Fibroblast of lung (primary cell): ENCODE measurements around the gene ISL1. TPM values are rescaled to one million over a fixed set of nuclear protein-coding genes. Genes with fewer than 3 reads are reported as not detected.

Experiments used
- DNase-seq, 2 donors: peaks; one replicate each; pipeline versions ENCODE4 v3.0.0 to v3.0.0-alpha.2; 2010; ENCODE audit warnings: low read depth in 2 of 2
- H2AFZ ChIP-seq: 2 replicates; pipeline ENCODE4 v1.5.1; 2012; ENCODE audit warnings: low read length, control low read depth, inconsistent platforms
- H3K27ac ChIP-seq: 2 replicates; pipeline ENCODE4 v1.5.1; 2011; ENCODE audit warnings: low read length, control low read depth; ENCODE audit not compliant: insufficient read depth
- H3K27me3 ChIP-seq: 2 replicates; pipeline ENCODE4 v1.5.1; 2011; ENCODE audit warnings: mild to moderate bottlenecking, low read length; ENCODE audit not compliant: control insufficient read depth, insufficient read depth
- H3K36me3 ChIP-seq: 2 replicates; pipeline ENCODE4 v1.5.1; 2011; ENCODE audit warnings: low read length; ENCODE audit not compliant: control insufficient read depth, insufficient read depth
- H3K4me1 ChIP-seq: 2 replicates; pipeline ENCODE4 v1.5.1; 2011; ENCODE audit warnings: low read length; ENCODE audit not compliant: control insufficient read depth, insufficient read depth; ENCODE audit errors: extremely low read depth
- H3K4me2 ChIP-seq: 2 replicates; pipeline ENCODE4 v1.5.1; 2011; ENCODE audit warnings: low read length, control low read depth; ENCODE audit not compliant: insufficient read depth; ENCODE audit errors: extremely low read depth
- H3K4me3 ChIP-seq, 4 experiments: fragments of 200-600 bp in 1 of 4; sonication (generic) in 1 of 4; replicated peaks in 1 of 4; 2 replicates each; pipeline ENCODE4 v1.5.1; 2011 to 2016; ENCODE audit warnings: low read length in 4 of 4, low read depth in 3 of 4, mild to moderate bottlenecking in 3 of 4, control low read depth in 2 of 4, inconsistent platforms in 1 of 4, mixed read lengths in 1 of 4; ENCODE audit not compliant: insufficient read depth in 1 of 4; ENCODE audit errors: control extremely low read depth in 1 of 4
- H3K79me2 ChIP-seq: 2 replicates; pipeline ENCODE4 v1.5.1; 2012; ENCODE audit warnings: mild to moderate bottlenecking, low read length, inconsistent platforms; ENCODE audit not compliant: control insufficient read depth, insufficient read depth
- H3K9ac ChIP-seq: 2 replicates; pipeline ENCODE4 v1.5.1; 2011; ENCODE audit warnings: mild to moderate bottlenecking, low read length, control low read depth; ENCODE audit not compliant: insufficient read depth
- H3K9me3 ChIP-seq: 2 replicates; pipeline ENCODE4 v1.5.1; 2012; ENCODE audit warnings: low read depth, low read length; ENCODE audit not compliant: control insufficient read depth, insufficient read depth
- H4K20me1 ChIP-seq: 2 replicates; pipeline ENCODE4 v1.5.1; 2011; ENCODE audit warnings: low read length; ENCODE audit not compliant: control insufficient read depth, insufficient read depth; ENCODE audit errors: extremely low read depth
- EZH2 ChIP-seq: IDR thresholded peaks from 2 replicates; pipeline ENCODE4 v1.5.1; 2012; ENCODE audit warnings: low read length, control low read depth, mild to moderate bottlenecking; ENCODE audit errors: missing control alignments
- polyA plus RNA-seq, 2 donors: library from polyadenylated mRNA; depleted of rRNA in 1 of 2; stranded (reverse) in 1 of 2; unstranded in 1 of 2; fragments of >200 nt; gene quantifications; 2 replicates each; pipeline ENCODE4 v1.2.1, GENCODE V29; 2011 to 2012; ENCODE audit warnings: missing spikeins in 1 of 2
- total RNA-seq: library from RNA; depleted of rRNA; stranded (reverse); fragments of >200 nt; gene quantifications from 2 replicates; pipeline ENCODE4 v1.2.1, GENCODE V29; 2014
- TF ChIP-seq, protein P1 (sequence below), 2 donors: IDR thresholded peaks in 1 of 2; conservative IDR thresholded peaks in 1 of 2; 1 replicate in 1 of 2; 2 replicates in 1 of 2; pipeline ENCODE4 v1.5.1; 2011 to 2012; ENCODE audit warnings: low read length in 2 of 2, control low read depth in 1 of 2, inconsistent platforms in 1 of 2, low read depth in 1 of 2, mild to moderate bottlenecking in 1 of 2

Gene ISL1
- total and polyA plus RNA-seq, 2 donors (not counting 1 experiment from before 2014, with no cell fraction given) = 0.07 TPM; not detected in 1

DNA sequence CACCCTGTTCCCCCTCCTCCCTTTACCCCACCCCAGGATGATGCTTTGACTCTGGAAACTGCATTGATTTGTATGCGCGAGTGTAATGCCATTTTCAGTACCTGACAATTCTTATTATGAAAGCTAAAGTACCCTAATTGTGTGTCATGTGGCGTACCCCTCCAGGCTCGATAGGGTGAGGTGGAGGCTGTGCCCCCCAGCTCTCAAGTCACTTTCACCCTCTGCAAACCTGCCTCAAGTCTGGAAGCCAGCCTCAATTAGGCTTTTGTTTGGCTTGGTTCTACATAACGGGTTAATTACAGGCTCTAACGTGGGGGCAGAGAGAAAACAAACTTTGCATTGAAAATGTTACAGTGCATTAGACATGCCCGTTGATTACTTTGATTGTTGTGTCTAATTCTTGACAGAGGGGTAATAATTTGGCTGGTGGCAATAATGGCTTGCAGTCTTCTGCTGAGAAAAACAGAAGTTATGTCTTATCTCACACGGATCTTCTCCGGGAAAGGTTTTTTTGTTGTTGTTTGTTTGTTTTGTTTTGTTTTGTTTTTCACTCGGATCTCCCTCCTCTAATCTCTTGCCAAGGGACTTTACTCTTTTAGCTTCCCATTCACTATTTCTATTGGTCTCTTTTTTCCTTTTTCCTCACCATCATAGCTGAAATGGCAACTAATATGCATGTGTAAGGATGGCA, 12.6 kb downstream of the ISL1 start:
- Histone ChIP-seq H3K27me3 (no peaks in the 10 kb centered on the region), H3K27ac (no peak overlapping the region)

DNA sequence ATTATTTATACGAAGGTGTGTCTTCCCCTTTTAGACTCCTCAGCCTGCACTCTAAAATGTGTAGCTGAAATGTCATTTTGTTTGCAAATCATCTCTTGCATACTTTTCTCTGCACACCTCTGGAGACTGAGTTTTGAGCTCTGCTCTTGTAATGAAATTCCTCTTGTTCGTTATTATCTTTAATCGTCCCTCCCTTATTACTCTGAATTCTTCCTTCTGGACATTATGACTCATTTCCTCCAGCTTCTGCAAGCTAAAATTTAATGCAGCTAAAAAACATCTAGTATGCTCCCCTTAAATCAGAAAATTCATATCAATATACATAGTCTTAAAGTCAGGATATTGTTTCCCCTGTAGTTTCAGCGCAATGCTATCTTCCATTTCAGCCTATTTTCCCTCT, 13.5 kb downstream of the ISL1 start:
- H3K4me1 ChIP-seq = no peaks in the 10 kb centered on the region
- no peak overlapping the region for H3K4me3 ChIP-seq
- DNase-seq = no peak
- no peaks in the 10 kb centered on the region for H3K27me3 ChIP-seq
- no peaks in the 10 kb centered on the region for H3K79me2 ChIP-seq
- H3K4me2 ChIP-seq = no peak overlapping the region
- H3K9me3 ChIP-seq = no peaks in the 10 kb centered on the region
- no peak overlapping the region for H3K27ac ChIP-seq
- H3K36me3 ChIP-seq = no peaks in the 10 kb centered on the region
- H4K20me1 ChIP-seq = no peaks in the 10 kb centered on the region
- no peak for TF ChIP-seq EZH2
- TF ChIP-seq, protein P1, sequence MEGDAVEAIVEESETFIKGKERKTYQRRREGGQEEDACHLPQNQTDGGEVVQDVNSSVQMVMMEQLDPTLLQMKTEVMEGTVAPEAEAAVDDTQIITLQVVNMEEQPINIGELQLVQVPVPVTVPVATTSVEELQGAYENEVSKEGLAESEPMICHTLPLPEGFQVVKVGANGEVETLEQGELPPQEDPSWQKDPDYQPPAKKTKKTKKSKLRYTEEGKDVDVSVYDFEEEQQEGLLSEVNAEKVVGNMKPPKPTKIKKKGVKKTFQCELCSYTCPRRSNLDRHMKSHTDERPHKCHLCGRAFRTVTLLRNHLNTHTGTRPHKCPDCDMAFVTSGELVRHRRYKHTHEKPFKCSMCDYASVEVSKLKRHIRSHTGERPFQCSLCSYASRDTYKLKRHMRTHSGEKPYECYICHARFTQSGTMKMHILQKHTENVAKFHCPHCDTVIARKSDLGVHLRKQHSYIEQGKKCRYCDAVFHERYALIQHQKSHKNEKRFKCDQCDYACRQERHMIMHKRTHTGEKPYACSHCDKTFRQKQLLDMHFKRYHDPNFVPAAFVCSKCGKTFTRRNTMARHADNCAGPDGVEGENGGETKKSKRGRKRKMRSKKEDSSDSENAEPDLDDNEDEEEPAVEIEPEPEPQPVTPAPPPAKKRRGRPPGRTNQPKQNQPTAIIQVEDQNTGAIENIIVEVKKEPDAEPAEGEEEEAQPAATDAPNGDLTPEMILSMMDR (conservative IDR thresholded peaks at IDR 0.05 in 1 of 2, IDR thresholded peaks at IDR 0.05 in 1 of 2; ENCODE audit: low read depth in 1 of 2, low read length in 2 of 2) = no peak
- no peak overlapping the region for H3K9ac ChIP-seq
- H2AFZ ChIP-seq = no peak overlapping the region

More for the DNA sequence above, 12.6 kb downstream of the ISL1 start:
- TF ChIP-seq EZH2 = no peak
- TF ChIP-seq, protein P1 (conservative IDR thresholded peaks at IDR 0.05 in 1 of 2, IDR thresholded peaks at IDR 0.05 in 1 of 2; ENCODE audit: low read depth in 1 of 2, low read length in 2 of 2) = no peak
- Histone ChIP-seq H2AFZ (no peak overlapping the region), H4K20me1 (no peaks in the 10 kb centered on the region), H3K79me2 (no peaks in the 10 kb centered on the region), H3K36me3 (no peaks in the 10 kb centered on the region), H3K4me2 (no peak overlapping the region), H3K4me3 (no peak overlapping the region), H3K9ac (no peak overlapping the region), H3K4me1 (no peaks in the 10 kb centered on the region), H3K9me3 (no peaks in the 10 kb centered on the region)
- no peak for DNase-seq

GRCh38 chr5:51397996-51398395, 14.7 kb downstream of the ISL1 start:
- H3K27ac ChIP-seq = no peak overlapping the region
- no peaks in the 10 kb centered on the region for H3K79me2 ChIP-seq
- DNase-seq = no peak
- no peaks in the 10 kb centered on the region for H3K36me3 ChIP-seq
- H3K4me1 ChIP-seq = no peaks in the 10 kb centered on the region
- H3K4me2 ChIP-seq = no peak overlapping the region
- no peak overlapping the region for H3K4me3 ChIP-seq
- H3K27me3 ChIP-seq = no peaks in the 10 kb centered on the region
- H4K20me1 ChIP-seq = no peaks in the 10 kb centered on the region
- no peak overlapping the region for H3K9ac ChIP-seq
- H2AFZ ChIP-seq = no peak overlapping the region
- TF ChIP-seq, protein P1 (conservative IDR thresholded peaks at IDR 0.05 in 1 of 2, IDR thresholded peaks at IDR 0.05 in 1 of 2; ENCODE audit: low read depth in 1 of 2, low read length in 2 of 2) = no peak
- TF ChIP-seq EZH2 = no peak
- no peaks in the 10 kb centered on the region for H3K9me3 ChIP-seq
